ENCODE results near the gene ZSCAN5A.
"Not testable (repeated sequence)": the region's sequence is repeated elsewhere in the genome, so short reads cannot be mapped to it uniquely, and the experiment has no call there.

The ZSCAN5A gene

DNA sequence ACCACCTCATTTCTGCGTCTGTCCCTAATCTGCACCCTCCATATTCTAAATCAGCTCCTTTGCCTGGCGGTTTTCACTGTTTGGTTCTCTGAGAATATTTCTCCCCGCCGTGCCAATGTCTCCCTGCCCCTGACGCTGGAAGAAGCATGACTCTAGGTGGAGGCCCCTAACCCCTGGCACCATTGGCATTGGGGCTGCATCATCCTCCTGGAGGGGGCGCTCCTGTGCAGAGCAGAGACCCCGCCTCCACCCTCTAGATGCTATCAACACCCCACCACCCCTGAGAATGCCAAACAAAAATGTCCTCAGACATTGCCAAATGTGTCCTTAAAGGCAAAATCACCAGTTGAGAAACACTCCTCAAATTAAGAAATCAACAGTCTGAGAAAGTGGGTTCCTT, 123.5 kb downstream of the ZSCAN5A start:
- Histone ChIP-seq H3K36me3 (ENCODE audit: control insufficient read depth, insufficient read depth, low read length) (no peaks in the 10 kb centered on the region), H3K27ac (no peak overlapping the region), H3K79me2 (no peaks in the 10 kb centered on the region), H3K9me3 (ENCODE audit: control insufficient read depth, low read length) (no peaks in the 10 kb centered on the region), H2AFZ (no peak overlapping the region), H3K4me1 (no peaks in the 10 kb centered on the region), H3K4me2 (ENCODE audit: low read length) (no peak overlapping the region), H3K4me3 (ENCODE audit: low read depth, low read length) (no peak overlapping the region), H3K27me3 (ENCODE audit: control insufficient read depth, insufficient read depth, low read length) (no peaks in the 10 kb centered on the region), H3K9ac (no peak overlapping the region)
- TF ChIP-seq, protein P1, sequence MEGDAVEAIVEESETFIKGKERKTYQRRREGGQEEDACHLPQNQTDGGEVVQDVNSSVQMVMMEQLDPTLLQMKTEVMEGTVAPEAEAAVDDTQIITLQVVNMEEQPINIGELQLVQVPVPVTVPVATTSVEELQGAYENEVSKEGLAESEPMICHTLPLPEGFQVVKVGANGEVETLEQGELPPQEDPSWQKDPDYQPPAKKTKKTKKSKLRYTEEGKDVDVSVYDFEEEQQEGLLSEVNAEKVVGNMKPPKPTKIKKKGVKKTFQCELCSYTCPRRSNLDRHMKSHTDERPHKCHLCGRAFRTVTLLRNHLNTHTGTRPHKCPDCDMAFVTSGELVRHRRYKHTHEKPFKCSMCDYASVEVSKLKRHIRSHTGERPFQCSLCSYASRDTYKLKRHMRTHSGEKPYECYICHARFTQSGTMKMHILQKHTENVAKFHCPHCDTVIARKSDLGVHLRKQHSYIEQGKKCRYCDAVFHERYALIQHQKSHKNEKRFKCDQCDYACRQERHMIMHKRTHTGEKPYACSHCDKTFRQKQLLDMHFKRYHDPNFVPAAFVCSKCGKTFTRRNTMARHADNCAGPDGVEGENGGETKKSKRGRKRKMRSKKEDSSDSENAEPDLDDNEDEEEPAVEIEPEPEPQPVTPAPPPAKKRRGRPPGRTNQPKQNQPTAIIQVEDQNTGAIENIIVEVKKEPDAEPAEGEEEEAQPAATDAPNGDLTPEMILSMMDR (IDR thresholded peaks at IDR 0.05) = no peak

DNA sequence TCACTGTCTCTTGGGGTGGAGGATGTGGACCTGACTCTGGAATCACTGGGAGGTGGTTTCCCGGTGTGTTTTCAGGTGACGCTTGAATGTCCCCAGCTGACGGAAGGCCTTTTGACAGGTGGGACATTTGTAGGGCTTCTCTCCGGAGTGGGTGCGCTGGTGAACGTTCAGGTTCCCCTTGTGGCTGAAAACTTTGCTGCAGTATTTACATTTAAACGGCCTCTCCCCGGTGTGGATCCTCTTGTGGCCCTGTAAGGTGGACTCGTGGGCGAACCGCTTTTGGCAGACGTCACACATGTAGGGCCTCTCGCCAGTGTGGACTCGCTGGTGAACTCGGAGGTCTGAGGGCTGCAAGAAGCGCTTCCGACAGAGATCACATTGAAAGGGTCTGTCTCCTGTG, 124.9 kb downstream of the ZSCAN5A start:
- Histone ChIP-seq H3K4me3 (ENCODE audit: low read depth, low read length) (no peak overlapping the region), H3K27ac (no peak overlapping the region), H3K4me2 (ENCODE audit: low read length) (no peak overlapping the region), H3K27me3 (ENCODE audit: control insufficient read depth, insufficient read depth, low read length) (no peaks in the 10 kb centered on the region), H3K36me3 (ENCODE audit: control insufficient read depth, insufficient read depth, low read length) (no peaks in the 10 kb centered on the region), H3K9me3 (ENCODE audit: control insufficient read depth, low read length) (no peaks in the 10 kb centered on the region), H2AFZ (no peak overlapping the region), H3K4me1 (no peaks in the 10 kb centered on the region), H3K9ac (no peak overlapping the region), H3K79me2 (no peaks in the 10 kb centered on the region)
- TF ChIP-seq, protein P1 (IDR thresholded peaks at IDR 0.05) = no peak

DNA sequence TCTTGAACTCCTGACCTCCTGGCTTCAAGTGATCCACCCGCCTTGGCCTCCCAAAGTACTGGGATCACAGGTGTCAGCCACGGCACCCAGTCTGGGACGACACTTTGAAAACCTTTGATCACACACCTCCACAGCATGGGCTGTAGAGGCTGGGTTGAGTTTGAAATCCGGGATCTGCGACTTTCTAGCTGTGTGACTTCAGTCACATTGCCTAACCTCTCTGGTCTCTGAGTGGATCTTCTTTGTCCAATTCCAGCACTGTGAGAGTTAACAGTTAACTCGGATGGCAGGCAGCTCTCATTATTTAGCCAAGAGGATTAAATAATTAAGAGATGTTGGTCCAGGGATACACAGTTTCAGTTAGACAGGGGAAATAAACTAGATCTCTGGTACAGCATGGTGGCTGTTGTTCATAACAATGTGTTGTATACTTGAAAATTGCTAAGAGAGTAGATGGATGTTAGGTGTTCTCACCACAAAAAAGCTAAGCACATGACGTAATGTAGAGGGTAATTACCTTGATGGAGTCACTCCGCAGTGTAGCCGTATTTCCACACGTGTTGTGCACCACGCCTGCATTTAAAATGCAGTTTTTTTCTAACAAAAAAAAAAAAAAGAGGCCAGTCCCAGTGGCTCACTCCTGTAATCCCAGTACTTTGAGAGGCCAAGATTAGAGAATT, 136.9 kb downstream of the ZSCAN5A start:
- Histone ChIP-seq H3K27ac (no peak overlapping the region), H3K79me2 (no peaks in the 10 kb centered on the region), H2AFZ (no peak overlapping the region)

DNA sequence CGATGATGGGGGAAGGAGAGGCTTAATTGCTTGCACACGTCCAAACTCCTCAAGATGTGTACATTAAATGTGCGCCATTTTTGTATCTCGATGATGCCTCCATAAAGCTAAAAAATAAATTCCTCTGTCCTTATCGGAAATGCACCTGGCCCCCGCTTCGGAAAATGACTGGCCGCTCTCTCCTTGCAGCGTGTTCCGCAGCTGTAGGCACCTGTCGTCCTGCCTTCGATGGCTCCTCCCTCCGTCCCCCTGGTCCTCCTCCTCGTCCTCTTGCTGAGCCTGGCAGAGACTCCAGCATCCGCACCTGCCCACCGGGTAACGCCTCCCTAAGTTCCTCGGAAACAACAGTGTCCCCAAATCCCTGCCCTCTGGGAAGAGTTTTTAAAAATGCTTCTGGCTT, 137.8 kb downstream of the ZSCAN5A start:
- no peaks in the 10 kb centered on the region for H3K36me3 ChIP-seq (ENCODE audit: control insufficient read depth, insufficient read depth, low read length)
- H3K9ac ChIP-seq = no peak overlapping the region
- H3K79me2 ChIP-seq = no peaks in the 10 kb centered on the region
- H3K4me1 ChIP-seq = no peaks in the 10 kb centered on the region
- no peak overlapping the region for H3K4me3 ChIP-seq (ENCODE audit: low read depth, low read length)
- no peak overlapping the region for H3K27ac ChIP-seq
- TF ChIP-seq, protein P1 (IDR thresholded peaks at IDR 0.05) = no peak
- H2AFZ ChIP-seq = no peak overlapping the region
- no peaks in the 10 kb centered on the region for H3K9me3 ChIP-seq (ENCODE audit: control insufficient read depth, low read length)
- no peak overlapping the region for H3K4me2 ChIP-seq (ENCODE audit: low read length)
- H3K27me3 ChIP-seq (ENCODE audit: control insufficient read depth, insufficient read depth, low read length) = no peaks in the 10 kb centered on the region

More for the DNA sequence above, 136.9 kb downstream of the ZSCAN5A start:
- H3K9me3 ChIP-seq (ENCODE audit: control insufficient read depth, low read length) = no peaks in the 10 kb centered on the region
- no peaks in the 10 kb centered on the region for H3K27me3 ChIP-seq (ENCODE audit: control insufficient read depth, insufficient read depth, low read length)
- TF ChIP-seq, protein P1 (IDR thresholded peaks at IDR 0.05) = no peak
- no peak overlapping the region for H3K9ac ChIP-seq
- no peaks in the 10 kb centered on the region for H3K36me3 ChIP-seq (ENCODE audit: control insufficient read depth, insufficient read depth, low read length)
- no peak overlapping the region for H3K4me3 ChIP-seq (ENCODE audit: low read depth, low read length)
- H3K4me1 ChIP-seq = no peaks in the 10 kb centered on the region
- H3K4me2 ChIP-seq (ENCODE audit: low read length) = no peak overlapping the region

DNA sequence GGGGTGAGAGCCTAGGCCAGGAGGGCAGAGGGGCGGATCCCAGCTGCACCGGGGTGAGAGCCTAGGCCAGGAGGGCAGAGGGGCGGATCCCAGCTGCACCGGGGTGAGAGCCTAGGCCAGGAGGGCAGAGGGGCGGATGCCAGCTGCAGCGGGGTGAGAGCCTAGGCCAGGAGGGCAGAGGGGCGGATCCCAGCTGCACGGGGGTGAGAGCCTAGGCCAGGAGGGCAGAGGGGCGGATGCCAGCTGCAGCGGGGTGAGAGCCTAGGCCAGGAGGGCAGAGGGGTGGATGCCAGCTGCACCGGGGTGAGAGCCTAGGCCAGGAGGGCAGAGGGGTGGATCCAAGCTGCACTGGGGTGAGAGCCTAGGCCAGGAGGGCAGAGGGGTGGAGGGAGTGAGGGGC, 138.3 kb downstream of the ZSCAN5A start:
- not testable (repeated sequence) for H3K27me3 ChIP-seq (ENCODE audit: control insufficient read depth, insufficient read depth, low read length); H3K27ac ChIP-seq

DNA sequence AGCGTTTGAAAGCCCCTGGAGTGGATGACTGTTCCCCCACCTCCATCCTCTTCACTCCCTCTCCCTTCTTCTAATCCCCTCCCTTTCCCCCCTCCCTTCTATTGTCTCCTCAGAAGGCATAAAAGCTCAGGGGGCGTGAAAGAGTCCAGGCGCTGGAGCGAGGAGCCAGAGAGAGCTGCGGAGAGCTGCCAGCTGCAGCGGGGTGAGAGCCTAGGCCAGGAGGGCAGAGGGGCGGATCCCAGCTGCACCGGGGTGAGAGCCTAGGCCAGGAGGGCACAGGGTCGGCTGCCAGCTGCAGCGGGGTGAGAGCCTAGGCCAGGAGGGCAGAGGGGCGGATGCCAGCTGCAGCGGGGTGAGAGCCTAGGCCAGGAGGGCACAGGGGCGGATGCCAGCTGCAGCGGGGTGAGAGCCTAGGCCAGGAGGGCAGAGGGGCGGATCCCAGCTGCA, 138.8 kb downstream of the ZSCAN5A start, which contains the start of gene GALP:
TSS of gene GALP (plus strand) at position 148 of the 447 bp plus-strand sequence. CDS start 1,101 bp downstream, outside the sequence.
- not testable (repeated sequence) for H3K4me2 ChIP-seq (ENCODE audit: low read length); H3K9ac ChIP-seq; H3K4me1 ChIP-seq; H3K36me3 ChIP-seq (ENCODE audit: control insufficient read depth, insufficient read depth, low read length); H3K4me3 ChIP-seq (ENCODE audit: low read depth, low read length); H3K27ac ChIP-seq; H2AFZ ChIP-seq; H3K27me3 ChIP-seq (ENCODE audit: control insufficient read depth, insufficient read depth, low read length); H3K79me2 ChIP-seq; H3K9me3 ChIP-seq (ENCODE audit: control insufficient read depth, low read length)

More for the DNA sequence above, 138.3 kb downstream of the ZSCAN5A start:
- not testable (repeated sequence) for H3K79me2 ChIP-seq; H3K9ac ChIP-seq; H3K36me3 ChIP-seq (ENCODE audit: control insufficient read depth, insufficient read depth, low read length); H3K4me3 ChIP-seq (ENCODE audit: low read depth, low read length); H3K4me2 ChIP-seq (ENCODE audit: low read length); H2AFZ ChIP-seq; H3K9me3 ChIP-seq (ENCODE audit: control insufficient read depth, low read length); H3K4me1 ChIP-seq
